Common myeloid progenitor, CD34-positive (primary cell): ENCODE measurements around the gene KIR3DL1.
"Not testable (repeated sequence)": the region's sequence is repeated elsewhere in the genome, so short reads cannot be mapped to it uniquely, and the experiment has no call there.

Experiments used
- CTCF ChIA-PET: fragments of 350-600 bp; sonication (Branson Sonifier 250); formaldehyde crosslinking; loops from one replicate; lab custom pipeline; 2021; ENCODE audit warnings: antibody characterized with exemption; lab: Charles Lee
- POLR2A ChIA-PET: fragments of 350-600 bp; sonication (Branson Sonifier 250); formaldehyde crosslinking; loops from one replicate; lab custom pipeline; 2021; ENCODE audit warnings: antibody characterized with exemption; lab: Charles Lee
- DNase-seq, 3 donors: peaks; one replicate each; pipeline versions ENCODE4 v3.0.0 to v3.0.0-alpha.2; 2013
- H3K27ac ChIP-seq, 2 experiments: 1 replicate in 1 of 2; 2 replicates in 1 of 2; pipeline ENCODE4 v1.7.0; 2013; ENCODE audit warnings: inconsistent platforms in 2 of 2, low read length in 2 of 2, mild to moderate bottlenecking in 2 of 2, low read depth in 1 of 2, moderate library complexity in 1 of 2; ENCODE audit not compliant: severe bottlenecking in 2 of 2, insufficient read depth in 1 of 2, poor library complexity in 1 of 2
- H3K27me3 ChIP-seq, 5 experiments: replicated peaks in 2 of 5; 1 replicate in 3 of 5; 2 replicates in 2 of 5; pipeline versions ENCODE4 v1.6.1 to v1.7.0; 2013; ENCODE audit warnings: low read length in 4 of 5, mild to moderate bottlenecking in 2 of 5, moderate library complexity in 2 of 5, inconsistent platforms in 1 of 5; ENCODE audit not compliant: insufficient read depth in 5 of 5, control insufficient read depth in 4 of 5
- H3K36me3 ChIP-seq, 4 experiments: 1 replicate in 2 of 4; 2 replicates in 2 of 4; pipeline versions ENCODE4 v1.6.1 to v1.7.0; 2013; ENCODE audit warnings: low read length in 3 of 4, control low read depth in 1 of 4, mild to moderate bottlenecking in 1 of 4; ENCODE audit not compliant: control insufficient read depth in 4 of 4, insufficient read depth in 4 of 4
- H3K4me1 ChIP-seq, 4 experiments: 1 replicate in 3 of 4; 2 replicates in 1 of 4; pipeline versions ENCODE4 v1.6.1 to v1.7.1; 2013; ENCODE audit warnings: low read length in 3 of 4, mild to moderate bottlenecking in 3 of 4, control low read depth in 1 of 4, inconsistent platforms in 1 of 4, moderate library complexity in 1 of 4; ENCODE audit not compliant: control insufficient read depth in 4 of 4, insufficient read depth in 4 of 4; ENCODE audit errors: control extremely low read depth in 1 of 4
- H3K4me3 ChIP-seq, 7 experiments: 1 replicate in 4 of 7; 2 replicates in 3 of 7; pipeline versions ENCODE4 v1.5.1 to v1.7.0; 2013; ENCODE audit warnings: mild to moderate bottlenecking in 7 of 7, low read length in 6 of 7, moderate library complexity in 6 of 7, inconsistent platforms in 2 of 7, low read depth in 2 of 7, control low read depth in 1 of 7; ENCODE audit not compliant: insufficient read depth in 4 of 7, control insufficient read depth in 1 of 7; ENCODE audit errors: extremely low read depth in 1 of 7
- H3K9me3 ChIP-seq, 5 experiments: 1 replicate in 4 of 5; 2 replicates in 1 of 5; pipeline versions ENCODE4 v1.6.1 to v1.7.1; 2013; ENCODE audit warnings: low read length in 4 of 5, mild to moderate bottlenecking in 2 of 5, inconsistent platforms in 1 of 5, low read depth in 1 of 5, moderate library complexity in 1 of 5; ENCODE audit not compliant: control insufficient read depth in 4 of 5, insufficient read depth in 2 of 5; ENCODE audit errors: control extremely low read depth in 1 of 5
- WGBS: methylation state at CpG from one replicate; pipeline ENCODE4 v1.1.5; 2013; ENCODE audit not compliant: insufficient coverage; 5-methylcytosine and 5-hydroxymethylcytosine counted together

KIR3DL1 gene

GRCh38 chr19:54814571-54814970 lies 1.7 kb upstream of the KIR3DL1 start:
- H3K9me3 ChIP-seq, H3K36me3 ChIP-seq, H3K4me3 ChIP-seq, DNase-seq, H3K27ac ChIP-seq, POLR2A ChIA-PET, H3K4me1 ChIP-seq, CTCF ChIA-PET: not testable (repeated sequence)
- peaks cover 0 to 17% (median 3%) of the 10 kb centered on the region in 5 experiments for H3K27me3 ChIP-seq
- WGBS, result 83% methylated on average over 1 of the region's 3 CpGs

GRCh38 chr19:54817670-54818536 lies 1.6 kb downstream of the KIR3DL1 start:
- 89% methylated on average over 11 of the region's 15 CpGs for WGBS
- POLR2A ChIA-PET, result no interaction called here
- H3K9me3 ChIP-seq, result no peaks in the 10 kb centered on the region
- H3K4me3 ChIP-seq, result no peak overlapping the region
- H3K4me1 ChIP-seq, result no peaks in the 10 kb centered on the region
- no peak for DNase-seq
- no peak overlapping the region for H3K27ac ChIP-seq
- CTCF ChIA-PET, result no interaction called here
- peaks cover 0 to 18% (median 5%) of the 10 kb centered on the region in 5 experiments for H3K27me3 ChIP-seq
- no peaks in the 10 kb centered on the region for H3K36me3 ChIP-seq

- POLR2A ChIA-PET, H3K9me3 ChIP-seq, DNase-seq, H3K27ac ChIP-seq, H3K4me3 ChIP-seq, CTCF ChIA-PET, H3K4me1 ChIP-seq, H3K36me3 ChIP-seq: not testable (repeated sequence)
- H3K27me3 ChIP-seq, result peaks cover 0 to 15% (median 0%) of the 10 kb centered on the region in 5 experiments
- WGBS, result no CpG with 5 or more reads among the region's 4 CpGs
These were observed 8.1 kb downstream of the KIR3DL1 start for GRCh38 chr19:54824416-54824815.

GRCh38 chr19:54825326-54825725 lies 9.1 kb downstream of the KIR3DL1 start:
- H3K4me3 ChIP-seq, H3K9me3 ChIP-seq, H3K27ac ChIP-seq, H3K36me3 ChIP-seq, H3K4me1 ChIP-seq, CTCF ChIA-PET, POLR2A ChIA-PET: not testable (repeated sequence)
- peaks cover 0 to 13% (median 0%) of the 10 kb centered on the region in 5 experiments for H3K27me3 ChIP-seq
- peak in 1 of 3 donors; percentile 8 for DNase-seq
- WGBS, result 75% methylated on average over 3 of the region's 7 CpGs

GRCh38 chr19:54828064-54828463 lies 11.8 kb downstream of the KIR3DL1 start:
- H3K4me3 ChIP-seq, H3K9me3 ChIP-seq, H3K36me3 ChIP-seq, H3K4me1 ChIP-seq, CTCF ChIA-PET, H3K27ac ChIP-seq, H3K27me3 ChIP-seq, POLR2A ChIA-PET, DNase-seq: not testable (repeated sequence)
- WGBS, result 84% methylated on average over 5 of the region's 8 CpGs

GRCh38 chr19:54832496-54832895 lies 16.2 kb downstream of the KIR3DL1 start, which contains the start of gene KIR2DS4:
Gene KIR2DS4, plus strand, starts transcription at chr19:54832676.
- CTCF ChIA-PET, H3K4me1 ChIP-seq, DNase-seq, H3K27ac ChIP-seq, H3K9me3 ChIP-seq, POLR2A ChIA-PET, H3K4me3 ChIP-seq, H3K36me3 ChIP-seq, H3K27me3 ChIP-seq: not testable (repeated sequence)
- WGBS, result 100% methylated on average over 2 of the region's 14 CpGs

- POLR2A ChIA-PET, DNase-seq, H3K4me3 ChIP-seq, CTCF ChIA-PET, H3K27ac ChIP-seq, H3K27me3 ChIP-seq, H3K4me1 ChIP-seq, H3K9me3 ChIP-seq, H3K36me3 ChIP-seq: not testable (repeated sequence)
- whole genome bisulfite sequencing, result no CpG with 5 or more reads among the region's 5 CpGs
These were observed 18.9 kb downstream of the KIR3DL1 start for GRCh38 chr19:54835126-54835525.
